H9 (cell line): Measurements from ENCODE around the gene CACNG8. TPM values are rescaled to one million over a fixed set of nuclear protein-coding genes. Genes with fewer than 3 reads are reported as not detected.

Experiments
- DNase-seq: peaks from one replicate; pipeline ENCODE4 v3.0.0-alpha.2; 2017
- H2AFZ ChIP-seq: one replicate; pipeline ENCODE4 v1.6.1; 2013; ENCODE audit warnings: mild to moderate bottlenecking, low read length, control low read depth, moderate library complexity
- H2AK5ac ChIP-seq: 2 replicates; pipeline ENCODE4 v1.6.1; 2013; ENCODE audit warnings: low read length, control low read depth, mixed read lengths; ENCODE audit not compliant: insufficient read length
- H2BK120ac ChIP-seq: one replicate; pipeline ENCODE4 v1.6.1; 2013; ENCODE audit warnings: low read depth, mild to moderate bottlenecking, low read length, control low read depth, inconsistent platforms; ENCODE audit not compliant: poor library complexity, severe bottlenecking
- H2BK12ac ChIP-seq: 2 replicates; pipeline ENCODE4 v1.6.1; 2013; ENCODE audit warnings: low read length, control low read depth, mixed read lengths, low read depth; ENCODE audit not compliant: insufficient read length
- H2BK15ac ChIP-seq: 2 replicates; pipeline ENCODE4 v1.6.1; 2013; ENCODE audit warnings: low read depth, low read length, control low read depth
- H2BK20ac ChIP-seq: one replicate; pipeline ENCODE4 v1.6.1; 2013; ENCODE audit warnings: low read depth, mild to moderate bottlenecking, low read length, control low read depth, inconsistent platforms; ENCODE audit not compliant: poor library complexity, severe bottlenecking
- H2BK5ac ChIP-seq: 2 replicates; pipeline ENCODE4 v1.6.1; 2013; ENCODE audit warnings: low read length, control low read depth, mixed read lengths; ENCODE audit not compliant: insufficient read length
- H3K14ac ChIP-seq: 2 replicates; pipeline ENCODE4 v1.6.1; 2013; ENCODE audit warnings: low read length, control low read depth; ENCODE audit not compliant: insufficient read depth
- H3K18ac ChIP-seq: 2 replicates; pipeline ENCODE4 v1.6.1; 2013; ENCODE audit warnings: low read depth, mild to moderate bottlenecking, mixed read lengths, low read length, control low read depth; ENCODE audit not compliant: insufficient read length
- H3K23ac ChIP-seq: 2 replicates; pipeline ENCODE4 v1.6.1; 2013; ENCODE audit warnings: low read length, control low read depth, mixed read lengths, low read depth; ENCODE audit not compliant: insufficient read length
- H3K23me2 ChIP-seq: 2 replicates; pipeline ENCODE4 v1.6.1; 2013; ENCODE audit warnings: low read depth, mild to moderate bottlenecking, mixed read lengths, low read length, control low read depth; ENCODE audit not compliant: insufficient read length, poor library complexity, severe bottlenecking
- H3K27ac ChIP-seq: 2 replicates; pipeline ENCODE4 v1.5.1; 2013; ENCODE audit warnings: low read length, control low read depth, mixed read lengths, low read depth; ENCODE audit not compliant: insufficient read length
- H3K27me3 ChIP-seq: 2 replicates; pipeline ENCODE4 v1.6.1; 2013; ENCODE audit warnings: low read length, control low read depth, inconsistent platforms; ENCODE audit not compliant: insufficient read depth
- H3K4ac ChIP-seq: 2 replicates; pipeline ENCODE4 v1.6.1; 2013; ENCODE audit warnings: low read depth, mild to moderate bottlenecking, control low read depth, inconsistent platforms, low read length, moderate library complexity
- H3K4me1 ChIP-seq: 2 replicates; pipeline ENCODE4 v1.6.1; 2013; ENCODE audit warnings: low read length, control low read depth, inconsistent platforms; ENCODE audit not compliant: insufficient read depth
- H3K4me2 ChIP-seq: 2 replicates; pipeline ENCODE4 v1.6.1; 2013; ENCODE audit warnings: low read length, control low read depth, mixed read lengths; ENCODE audit not compliant: insufficient read length, insufficient read depth
- H3K56ac ChIP-seq: 2 replicates; pipeline ENCODE4 v1.6.1; 2013; ENCODE audit warnings: low read depth, mild to moderate bottlenecking, mixed read lengths, low read length, control low read depth; ENCODE audit not compliant: insufficient read length
- H3K79me1 ChIP-seq: 2 replicates; pipeline ENCODE4 v1.6.1; 2013; ENCODE audit warnings: low read depth, mild to moderate bottlenecking, moderate library complexity, low read length, control low read depth, inconsistent platforms; ENCODE audit not compliant: insufficient read depth, poor library complexity, severe bottlenecking
- H3K79me2 ChIP-seq: 2 replicates; pipeline ENCODE4 v1.6.1; 2013; ENCODE audit warnings: low read length, control low read depth, inconsistent platforms; ENCODE audit not compliant: insufficient read depth
- H3K9ac ChIP-seq: 2 replicates; pipeline ENCODE4 v1.6.1; 2013; ENCODE audit warnings: low read length, control low read depth, mixed read lengths; ENCODE audit not compliant: insufficient read length; ENCODE audit errors: extremely low read depth
- H3K9me3 ChIP-seq: one replicate; pipeline ENCODE4 v1.6.1; 2013; ENCODE audit warnings: low read depth, low read length, inconsistent platforms; ENCODE audit not compliant: control insufficient read depth
- H3T11ph ChIP-seq: one replicate; pipeline ENCODE4 v1.6.1; 2013; ENCODE audit warnings: mild to moderate bottlenecking, low read length, control low read depth, inconsistent platforms
- H4K20me1 ChIP-seq: one replicate; pipeline ENCODE4 v1.6.1; 2013; ENCODE audit not compliant: control insufficient read depth, insufficient read length, insufficient read depth
- H4K5ac ChIP-seq: 2 replicates; pipeline ENCODE4 v1.6.1; 2013; ENCODE audit warnings: low read depth, mild to moderate bottlenecking, mixed read lengths, low read length, control low read depth; ENCODE audit not compliant: insufficient read length
- H4K8ac ChIP-seq: replicated peaks from 2 replicates; pipeline ENCODE4 v1.6.1; 2013; ENCODE audit warnings: low read length, control low read depth, mixed read lengths, low read depth; ENCODE audit not compliant: insufficient read length
- H4K91ac ChIP-seq: 2 replicates; pipeline ENCODE4 v1.6.1; 2013; ENCODE audit warnings: low read depth, mild to moderate bottlenecking, moderate library complexity, mixed read lengths, low read length, control low read depth; ENCODE audit not compliant: insufficient read length
- H3K27ac Mint-ChIP-seq, 3 experiments: 2 replicates in 2 of 3; 3 replicates in 1 of 3; pipeline ENCODE4 v1.8.0; 2020 to 2021; ENCODE audit warnings: mixed read lengths in 3 of 3, mild to moderate bottlenecking in 1 of 3, moderate library complexity in 1 of 3
- H3K27me3 Mint-ChIP-seq: 2 replicates; pipeline ENCODE4 v1.8.0; 2021; ENCODE audit warnings: low read depth, mild to moderate bottlenecking, moderate library complexity, mixed read lengths
- H3K36me3 Mint-ChIP-seq, 3 experiments: 2 replicates in 2 of 3; 3 replicates in 1 of 3; pipeline ENCODE4 v1.8.0; 2020 to 2021; ENCODE audit warnings: low read depth in 3 of 3, mixed read lengths in 3 of 3; ENCODE audit not compliant: insufficient read depth in 1 of 3
- H3K4me1 Mint-ChIP-seq, 2 experiments: 2 replicates each; pipeline ENCODE4 v1.8.0; 2020; ENCODE audit warnings: mixed read lengths in 2 of 2
- H3K4me3 Mint-ChIP-seq, 2 experiments: 2 replicates in 1 of 2; 3 replicates in 1 of 2; pipeline ENCODE4 v1.8.0; 2020 to 2021; ENCODE audit warnings: mild to moderate bottlenecking in 2 of 2, mixed read lengths in 2 of 2, moderate library complexity in 1 of 2
- H3K9me3 Mint-ChIP-seq, 2 experiments: 2 replicates in 1 of 2; 3 replicates in 1 of 2; pipeline ENCODE4 v1.8.0; 2020; ENCODE audit warnings: mild to moderate bottlenecking in 2 of 2, mixed read lengths in 2 of 2, moderate library complexity in 1 of 2
- WGBS: extraction: QIAGEN DNeasy Blood & Tissue Kit; methylation state at CpG from one replicate; pipeline ENCODE4 v1.1.7; 2013; ENCODE audit warnings: missing lambda C conversion rate, low lambda C conversion rate, mixed read lengths; ENCODE audit not compliant: insufficient read length; ENCODE audit errors: extremely low coverage; 5-methylcytosine and 5-hydroxymethylcytosine counted together
- total RNA-seq: library from RNA; stranded (reverse); gene quantifications from 2 replicates; pipeline ENCODE4 v1.2.1, GENCODE V29; 2021
- TF ChIP-seq, protein P1 (sequence below): fragments of 200-600 bp; sonication (generic); conservative IDR thresholded peaks from 3 replicates; pipeline ENCODE4 v1.8.0; 2021; ENCODE audit warnings: antibody characterized with exemption, mild to moderate bottlenecking

Gene CACNG8
- total RNA-seq, 1 experiment from 2014 or later: 7.1 TPM

DNA sequence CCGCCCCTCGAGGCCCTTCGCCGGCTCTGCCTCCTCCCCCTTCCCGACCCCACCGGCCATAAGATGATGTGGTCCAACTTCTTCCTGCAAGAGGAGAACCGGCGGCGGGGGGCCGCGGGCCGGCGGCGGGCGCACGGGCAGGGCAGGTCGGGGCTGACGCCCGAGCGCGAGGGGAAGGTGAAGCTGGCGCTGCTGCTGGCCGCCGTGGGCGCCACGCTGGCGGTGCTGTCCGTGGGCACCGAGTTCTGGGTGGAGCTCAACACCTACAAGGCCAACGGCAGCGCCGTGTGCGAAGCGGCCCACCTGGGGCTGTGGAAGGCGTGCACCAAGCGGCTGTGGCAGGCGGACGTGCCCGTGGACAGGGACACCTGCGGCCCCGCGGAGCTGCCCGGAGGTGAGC lies 30.1 kb downstream of the CACNG8 start:
- WGBS: no CpG with 5 or more reads among the region's 43 CpGs
- H2BK120ac ChIP-seq: no peak overlapping the region
- no peak overlapping the region for H2AFZ ChIP-seq
- Mint-ChIP-seq H3K27ac (no peak overlapping the region), H3K9me3 (no peaks in the 10 kb centered on the region; a peak in 1 of 5 replicates), H3K36me3 (no peaks in the 10 kb centered on the region; a peak in 1 of 7 replicates), H3K4me1 (peaks cover 11 to 25% of the 10 kb centered on the region in 2 experiments), H3K4me3 (peak overlapping the region in 1 of 2 experiments; percentile 70; a peak in 1 of 5 replicates), H3K27me3 (peaks cover 57% of the 10 kb centered on the region)
- no peak overlapping the region; the same call in 1 of the 2 replicates for H3K14ac ChIP-seq
- peaks cover 5% of the 10 kb centered on the region for H3K23me2 ChIP-seq
- H3K27me3 ChIP-seq: no peaks in the 10 kb centered on the region; the same call in 1 of the 2 replicates
- H2BK20ac ChIP-seq: no peak overlapping the region
- H4K8ac ChIP-seq: no peak overlapping the region
- H4K20me1 ChIP-seq: no peaks in the 10 kb centered on the region
- no peaks in the 10 kb centered on the region for H3K79me1 ChIP-seq
- no peak overlapping the region for H3K27ac ChIP-seq
- no peak overlapping the region for H2BK12ac ChIP-seq
- H3T11ph ChIP-seq: no peak overlapping the region
- no peaks in the 10 kb centered on the region for H3K79me2 ChIP-seq
- H3K23ac ChIP-seq: no peak overlapping the region
- DNase-seq: no peak
- no peak overlapping the region for H3K4me2 ChIP-seq
- H3K4ac ChIP-seq: no peak overlapping the region
- no peak overlapping the region for H2AK5ac ChIP-seq
- H3K9me3 ChIP-seq: no peaks in the 10 kb centered on the region
- no peak overlapping the region for H3K56ac ChIP-seq
- no peak overlapping the region for H4K5ac ChIP-seq
- no peak overlapping the region for H2BK5ac ChIP-seq
- no peaks in the 10 kb centered on the region for H3K4me1 ChIP-seq
- no peak overlapping the region for H4K91ac ChIP-seq
- no peak overlapping the region for H3K9ac ChIP-seq
- H2BK15ac ChIP-seq: no peak overlapping the region
- no peak overlapping the region for H3K18ac ChIP-seq
- TF ChIP-seq, protein P1, sequence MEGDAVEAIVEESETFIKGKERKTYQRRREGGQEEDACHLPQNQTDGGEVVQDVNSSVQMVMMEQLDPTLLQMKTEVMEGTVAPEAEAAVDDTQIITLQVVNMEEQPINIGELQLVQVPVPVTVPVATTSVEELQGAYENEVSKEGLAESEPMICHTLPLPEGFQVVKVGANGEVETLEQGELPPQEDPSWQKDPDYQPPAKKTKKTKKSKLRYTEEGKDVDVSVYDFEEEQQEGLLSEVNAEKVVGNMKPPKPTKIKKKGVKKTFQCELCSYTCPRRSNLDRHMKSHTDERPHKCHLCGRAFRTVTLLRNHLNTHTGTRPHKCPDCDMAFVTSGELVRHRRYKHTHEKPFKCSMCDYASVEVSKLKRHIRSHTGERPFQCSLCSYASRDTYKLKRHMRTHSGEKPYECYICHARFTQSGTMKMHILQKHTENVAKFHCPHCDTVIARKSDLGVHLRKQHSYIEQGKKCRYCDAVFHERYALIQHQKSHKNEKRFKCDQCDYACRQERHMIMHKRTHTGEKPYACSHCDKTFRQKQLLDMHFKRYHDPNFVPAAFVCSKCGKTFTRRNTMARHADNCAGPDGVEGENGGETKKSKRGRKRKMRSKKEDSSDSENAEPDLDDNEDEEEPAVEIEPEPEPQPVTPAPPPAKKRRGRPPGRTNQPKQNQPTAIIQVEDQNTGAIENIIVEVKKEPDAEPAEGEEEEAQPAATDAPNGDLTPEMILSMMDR: no peak
